GM21515 (cell line): Measurements from ENCODE around the gene VASH1.

Experiments used
- ATAC-seq: cut with Tn5 transposase; IDR thresholded peaks from one replicate; pipeline ENCODE4 v1.9.1; 2021; ENCODE audit not compliant: unreplicated experiment

Gene VASH1

GRCh38 chr14:76782115-76782884 lies 21.0 kb downstream of the VASH1 start:
- no peak for ATAC-seq

GRCh38 chr14:76782885-76783566 lies 21.8 kb downstream of the VASH1 start:
- ATAC-seq = no peak

- ATAC-seq = no peak
Observed at GRCh38 chr14:76784266-76784874, 23.1 kb downstream of the VASH1 start.

GRCh38 chr14:76784881-76785280 lies 23.6 kb downstream of the VASH1 start:
- peak; percentile 74 for ATAC-seq

GRCh38 chr14:76786601-76787000 lies 25.3 kb downstream of the VASH1 start:
- ATAC-seq = no peak

- ATAC-seq = no peak
Observed at GRCh38 chr14:76792422-76792821, 31.2 kb downstream of the VASH1 start.

GRCh38 chr14:76793324-76793723 lies 32.1 kb downstream of the VASH1 start:
- ATAC-seq = no peak

- ATAC-seq = no peak
Observed at GRCh38 chr14:76793956-76794355, 32.7 kb downstream of the VASH1 start.

GRCh38 chr14:76806446-76806845 lies 45.2 kb downstream of the VASH1 start:
- ATAC-seq = no peak

GRCh38 chr14:76808011-76808410 lies 46.7 kb downstream of the VASH1 start:
- no peak for ATAC-seq

- ATAC-seq = no peak
Observed at GRCh38 chr14:76808990-76809389, 47.7 kb downstream of the VASH1 start.

GRCh38 chr14:76810525-76810924 lies 49.3 kb downstream of the VASH1 start:
- ATAC-seq = no peak

GRCh38 chr14:76810953-76811400 lies 49.7 kb downstream of the VASH1 start:
- ATAC-seq = no peak

- ATAC-seq = no peak
Observed at GRCh38 chr14:76811561-76811960, 50.3 kb downstream of the VASH1 start.

GRCh38 chr14:76812093-76812421 lies 50.8 kb downstream of the VASH1 start:
- ATAC-seq = no peak

- ATAC-seq = peak; percentile 78
Observed at GRCh38 chr14:76812422-76813383, 51.4 kb downstream of the VASH1 start, which contains the start of gene ANGEL1. Gene ANGEL1, minus strand, starts transcription at chr14:76812882. Its CDS starts 55 bp downstream, at chr14:76812827.

- no peak for ATAC-seq
Observed at GRCh38 chr14:76814726-76815645, 53.7 kb downstream of the VASH1 start.

GRCh38 chr14:76820700-76821099 lies 59.4 kb downstream of the VASH1 start:
- no peak for ATAC-seq

GRCh38 chr14:76826122-76826521 lies 64.9 kb downstream of the VASH1 start, which contains the start of gene LRRC74A:
Gene LRRC74A, plus strand, starts transcription at chr14:76826408. Its CDS starts 290 bp downstream, at chr14:76826698.
- no peak for ATAC-seq
